B cell (primary cell): ENCODE data around the gene PHACTR4.

Experiments used
- CTCF ChIP-seq: fragments of 200-600 bp; IDR thresholded peaks from one replicate; pipeline ENCODE4 v1.8.0; 2022; ENCODE audit warnings: antibody characterized with exemption, mild to moderate bottlenecking
- EZH2 ChIP-seq: IDR thresholded peaks from 2 replicates; pipeline ENCODE4 v1.6.1; 2012; ENCODE audit warnings: borderline replicate concordance, low read depth, mild to moderate bottlenecking, moderate library complexity, low read length; ENCODE audit not compliant: insufficient read depth, poor library complexity, severe bottlenecking

GRCh38 chr1:28443550-28443949 lies 74.0 kb downstream of the PHACTR4 start:
- no peak for TF ChIP-seq CTCF
- TF ChIP-seq EZH2 = no peak
